CD4-positive, alpha-beta memory T cell (primary cell): ENCODE measurements around the gene STPG1. TPM values are rescaled to one million over a fixed set of nuclear protein-coding genes. Genes with fewer than 3 reads are reported as not detected.

Experiments used
- CTCF ChIA-PET: fragments of 350-600 bp; sonication (Branson Sonifier 250); formaldehyde crosslinking; loops from one replicate; lab custom pipeline; 2021; ENCODE audit warnings: inconsistent platforms; ENCODE audit not compliant: partially characterized antibody; lab: Charles Lee
- POLR2A ChIA-PET: fragments of 350-600 bp; sonication (Branson Sonifier 250); formaldehyde crosslinking; loops from one replicate; lab custom pipeline; 2021; ENCODE audit not compliant: partially characterized antibody; lab: Charles Lee
- DNase-seq, 5 donors: peaks; one replicate each; pipeline versions ENCODE4 v3.0.0 to v3.0.0-alpha.2; 2020 to 2022; ENCODE audit warnings: mixed read lengths in 1 of 5
- H3K27ac ChIP-seq: one replicate; pipeline ENCODE4 v1.7.0; 2013; ENCODE audit warnings: low read depth, low read length
- H3K27me3 ChIP-seq: 2 replicates; pipeline ENCODE4 v1.7.0; 2013; ENCODE audit warnings: mild to moderate bottlenecking, low read length, moderate library complexity; ENCODE audit not compliant: insufficient read depth
- H3K36me3 ChIP-seq: 2 replicates; pipeline ENCODE4 v1.7.0; 2013; ENCODE audit warnings: mild to moderate bottlenecking, low read length, moderate library complexity; ENCODE audit not compliant: insufficient read depth
- H3K4me1 ChIP-seq: 2 replicates; pipeline ENCODE4 v1.7.0; 2013; ENCODE audit warnings: mild to moderate bottlenecking, low read length, moderate library complexity; ENCODE audit not compliant: insufficient read depth
- H3K4me3 ChIP-seq, 2 donors: one replicate each; pipeline ENCODE4 v1.7.0; 2013; ENCODE audit warnings: low read length in 2 of 2, mild to moderate bottlenecking in 1 of 2
- H3K9me3 ChIP-seq, 2 donors: one replicate each; pipeline ENCODE4 v1.7.0; 2013; ENCODE audit warnings: low read length in 2 of 2, control low read depth in 1 of 2; ENCODE audit not compliant: control insufficient read depth in 1 of 2
- H3K27ac Mint-ChIP-seq, 7 donors: one replicate each; pipeline ENCODE4 v1.8.0; 2020 to 2021; ENCODE audit warnings: mixed read lengths in 7 of 7, mild to moderate bottlenecking in 6 of 7, inconsistent platforms in 3 of 7, moderate library complexity in 3 of 7
- H3K27me3 Mint-ChIP-seq, 2 donors: one replicate each; pipeline ENCODE4 v1.8.0; 2020 to 2021; ENCODE audit warnings: mixed read lengths in 2 of 2
- H3K36me3 Mint-ChIP-seq, 2 donors: one replicate each; pipeline ENCODE4 v1.8.0; 2020 to 2021; ENCODE audit warnings: mixed read lengths in 2 of 2, inconsistent platforms in 1 of 2, mild to moderate bottlenecking in 1 of 2
- H3K4me1 Mint-ChIP-seq, 4 donors: one replicate each; pipeline ENCODE4 v1.8.0; 2020 to 2021; ENCODE audit warnings: mixed read lengths in 4 of 4, mild to moderate bottlenecking in 1 of 4
- H3K4me3 Mint-ChIP-seq, 8 donors: one replicate each; pipeline ENCODE4 v1.8.0; 2020 to 2021; ENCODE audit warnings: mixed read lengths in 8 of 8, mild to moderate bottlenecking in 7 of 8, moderate library complexity in 6 of 8, inconsistent platforms in 3 of 8
- H3K9me3 Mint-ChIP-seq, 8 donors: one replicate each; pipeline ENCODE4 v1.8.0; 2020 to 2021; ENCODE audit warnings: mixed read lengths in 8 of 8, mild to moderate bottlenecking in 5 of 8, inconsistent platforms in 3 of 8, moderate library complexity in 1 of 8
- intact Hi-C: fragments of 100-400 bp; cut with micrococcal nuclease; formaldehyde crosslinking; loops from one replicate; pipeline ENCODE4 v1.15.1; 2023
- polyA plus RNA-seq, 2 donors: library from polyadenylated mRNA; unstranded; fragments of 300-500 nt; fragmentation: Illumina TruSeq; gene quantifications; one replicate each; pipeline ENCODE4 v1.2.3, GENCODE V29; 2021
- total RNA-seq, 2 experiments: library from RNA; stranded (reverse); gene quantifications; one replicate each; pipeline ENCODE4 v1.2.3, GENCODE V29; 2021

The STPG1 gene
- total and polyA plus RNA-seq, 4 experiments from 2014 or later, result 3.1 to 4.9 (median 3.8) TPM

DNA sequence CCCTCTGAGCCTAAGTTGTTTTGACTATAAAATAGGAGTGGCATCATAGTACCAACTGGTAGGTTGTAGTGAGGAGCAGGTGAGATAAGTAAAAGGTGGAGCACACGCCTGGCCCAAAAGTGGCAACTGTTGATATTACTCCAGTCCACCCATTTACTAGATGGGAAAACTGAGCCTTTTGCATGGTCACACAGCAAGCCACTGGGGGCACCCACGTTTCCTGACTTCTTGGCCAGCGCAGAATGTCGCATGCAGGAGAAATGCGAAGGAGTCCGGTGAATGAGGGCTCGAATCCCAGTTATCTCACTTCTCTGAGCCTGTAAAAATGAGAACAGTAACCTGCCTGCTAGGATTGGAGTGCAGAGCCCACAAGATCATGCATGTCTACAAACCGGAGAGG, 73.6 kb downstream of the STPG1 start:
- Mint-ChIP-seq H3K27ac (no peak overlapping the region), H3K27me3 (peaks cover 0 to 4% of the 10 kb centered on the region in 2 donors), H3K4me1 (no peaks in the 10 kb centered on the region), H3K36me3 (no peaks in the 10 kb centered on the region), H3K4me3 (no peak overlapping the region), H3K9me3 (no peaks in the 10 kb centered on the region)
- Histone ChIP-seq H3K27ac (no peak overlapping the region), H3K27me3 (peaks cover 4% of the 10 kb centered on the region), H3K36me3 (no peaks in the 10 kb centered on the region), H3K9me3 (no peaks in the 10 kb centered on the region), H3K4me3 (no peak overlapping the region), H3K4me1 (no peaks in the 10 kb centered on the region)
- no peak for DNase-seq
- ChIA-PET CTCF (no interaction called here), POLR2A (no interaction called here)
- intact Hi-C loops, result no loop called here

DNA sequence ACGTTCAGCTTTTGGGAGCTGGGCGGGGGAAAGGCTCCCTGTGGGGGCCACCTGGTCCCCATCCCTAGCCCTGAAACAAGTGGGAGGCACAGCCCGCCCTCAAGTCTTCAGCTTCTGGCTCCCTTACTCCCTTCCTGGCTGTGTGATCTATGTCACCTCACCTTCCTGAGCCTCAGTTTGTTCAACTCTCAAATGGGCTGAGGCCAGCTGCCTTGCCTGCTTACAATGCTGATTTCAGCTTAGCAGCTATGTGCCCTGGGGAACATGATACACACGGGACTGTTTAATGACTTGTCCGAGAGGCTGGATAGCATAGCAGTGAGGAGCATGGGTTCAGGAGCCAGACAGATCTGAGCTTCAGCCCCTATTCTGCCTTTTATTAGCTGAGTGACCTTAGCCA, 75.1 kb downstream of the STPG1 start:
- intact Hi-C loops, result no loop called here
- no peak overlapping the region for H3K27ac ChIP-seq
- H3K36me3 Mint-ChIP-seq, result no peaks in the 10 kb centered on the region
- H3K27ac Mint-ChIP-seq, result no peak overlapping the region
- no peaks in the 10 kb centered on the region for H3K9me3 ChIP-seq
- POLR2A ChIA-PET, result no interaction called here
- H3K4me3 Mint-ChIP-seq, result no peak overlapping the region
- CTCF ChIA-PET, result interaction anchor here (1.6 kb wide), 1 partner anchor 53 kb away, joined by 4 read pairs; no protein-coding TSS in a partner anchor
- H3K4me1 ChIP-seq, result no peaks in the 10 kb centered on the region
- H3K27me3 ChIP-seq, result peaks cover 2% of the 10 kb centered on the region
- no peaks in the 10 kb centered on the region for H3K36me3 ChIP-seq
- no peak for DNase-seq
- no peaks in the 10 kb centered on the region for H3K9me3 Mint-ChIP-seq
- H3K4me3 ChIP-seq, result no peak overlapping the region
- peaks cover 0 to 4% of the 10 kb centered on the region in 2 donors for H3K27me3 Mint-ChIP-seq
- H3K4me1 Mint-ChIP-seq, result no peaks in the 10 kb centered on the region

DNA sequence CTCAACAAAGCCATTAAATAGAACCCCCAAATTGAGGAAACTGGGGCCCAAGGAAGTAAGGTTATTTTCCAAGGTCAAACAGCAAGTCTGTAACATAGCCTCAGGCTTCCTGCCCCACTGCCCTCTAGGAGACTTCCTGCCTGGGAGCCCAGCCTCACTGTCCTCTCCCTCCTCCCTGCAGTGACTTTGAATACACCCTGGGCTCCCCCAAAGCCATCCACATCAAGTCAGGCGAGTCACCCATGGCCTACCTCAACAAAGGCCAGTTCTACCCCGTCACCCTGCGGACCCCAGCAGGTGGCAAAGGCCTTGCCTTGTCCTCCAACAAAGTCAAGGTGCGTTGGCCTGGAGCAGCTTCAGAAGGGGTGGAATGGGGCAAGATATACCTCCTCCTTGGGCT, 76.1 kb downstream of the STPG1 start:
- Histone ChIP-seq H3K9me3 (no peaks in the 10 kb centered on the region), H3K4me1 (no peaks in the 10 kb centered on the region), H3K27ac (no peak overlapping the region), H3K4me3 (no peak overlapping the region), H3K36me3 (no peaks in the 10 kb centered on the region), H3K27me3 (no peaks in the 10 kb centered on the region)
- no peaks in the 10 kb centered on the region for H3K9me3 Mint-ChIP-seq
- peaks cover 0 to 4% of the 10 kb centered on the region in 2 donors for H3K27me3 Mint-ChIP-seq
- no peaks in the 10 kb centered on the region for H3K4me1 Mint-ChIP-seq
- H3K36me3 Mint-ChIP-seq, result no peaks in the 10 kb centered on the region
- H3K27ac Mint-ChIP-seq, result no peak overlapping the region
- no peak overlapping the region for H3K4me3 Mint-ChIP-seq
- ChIA-PET CTCF (interaction anchor here (1.6 kb wide), 1 partner anchor 54 kb away, joined by 4 read pairs; no protein-coding TSS in a partner anchor), POLR2A (no interaction called here)
- DNase-seq, result no peak
- intact Hi-C loops, result no loop called here

DNA sequence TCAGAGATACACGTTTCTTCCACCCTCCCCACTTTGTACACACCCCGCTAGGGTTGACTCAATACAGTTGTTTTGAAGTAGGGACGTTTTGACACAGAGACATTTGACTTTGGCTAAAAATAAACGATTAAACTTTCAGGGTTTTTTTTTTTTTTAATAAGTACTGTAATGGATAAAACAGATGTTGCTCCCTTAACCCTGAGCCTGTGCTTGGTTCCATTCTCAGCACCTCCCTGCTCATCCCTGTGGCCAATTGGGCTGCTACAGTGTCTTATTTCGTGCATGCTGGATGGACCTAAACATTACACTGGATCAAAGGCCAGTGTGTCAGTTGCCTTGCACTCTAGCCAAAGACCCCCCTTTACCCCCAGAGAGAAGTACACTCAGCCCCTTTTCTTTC, 77.5 kb downstream of the STPG1 start:
- Histone ChIP-seq H3K4me3 (no peak overlapping the region), H3K27me3 (no peaks in the 10 kb centered on the region), H3K36me3 (no peaks in the 10 kb centered on the region), H3K9me3 (no peaks in the 10 kb centered on the region), H3K4me1 (no peaks in the 10 kb centered on the region), H3K27ac (no peak overlapping the region)
- H3K27ac Mint-ChIP-seq, result no peak overlapping the region
- peaks cover 0 to 4% of the 10 kb centered on the region in 2 donors for H3K27me3 Mint-ChIP-seq
- H3K36me3 Mint-ChIP-seq, result no peaks in the 10 kb centered on the region
- no peaks in the 10 kb centered on the region for H3K9me3 Mint-ChIP-seq
- intact Hi-C loops, result no loop called here
- no peaks in the 10 kb centered on the region for H3K4me1 Mint-ChIP-seq
- CTCF ChIA-PET, result interaction anchor here (0.6 kb wide), 1 partner anchor 334 kb away, joined by 3 read pairs; no protein-coding TSS in a partner anchor
- DNase-seq, result no peak
- no peak overlapping the region for H3K4me3 Mint-ChIP-seq
- POLR2A ChIA-PET, result no interaction called here

DNA sequence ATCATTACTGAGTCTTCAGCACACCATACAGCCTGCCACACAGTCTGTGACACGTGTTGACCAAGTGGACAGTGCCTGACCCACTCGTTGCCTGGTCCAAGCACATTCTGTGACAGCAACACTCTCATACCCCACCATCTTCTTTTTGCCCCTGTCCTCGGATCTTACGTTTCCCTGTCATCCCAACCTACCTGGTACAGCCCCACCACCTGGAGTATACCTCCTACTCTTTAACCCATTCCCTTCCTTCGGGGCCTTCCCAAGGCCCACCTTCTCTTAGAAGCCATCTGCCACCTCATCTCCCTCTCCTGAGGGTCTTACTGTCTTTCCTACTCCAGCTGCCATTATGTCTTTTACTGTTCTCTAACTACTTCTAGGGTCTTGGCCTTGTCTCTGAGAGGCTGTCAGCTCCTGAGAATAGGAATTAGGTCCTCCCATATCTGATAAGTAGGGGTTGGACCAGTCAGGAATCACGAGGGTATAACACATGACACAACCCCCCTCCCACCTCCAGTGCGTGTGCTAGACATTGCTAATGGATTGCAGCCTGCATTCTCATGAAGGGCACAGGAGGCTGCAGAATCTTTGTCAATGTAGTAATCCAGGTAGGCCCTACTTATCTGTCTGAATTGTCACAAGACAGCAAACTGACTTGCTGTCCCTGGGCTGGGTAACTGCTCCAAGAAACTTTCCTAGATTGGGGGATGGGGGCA, 81.5 kb downstream of the STPG1 start:
- no peaks in the 10 kb centered on the region for H3K4me1 Mint-ChIP-seq
- no peaks in the 10 kb centered on the region for H3K9me3 Mint-ChIP-seq
- intact Hi-C loops, result no loop called here
- Histone ChIP-seq H3K4me3 (no peak overlapping the region), H3K36me3 (no peaks in the 10 kb centered on the region), H3K27me3 (no peaks in the 10 kb centered on the region), H3K4me1 (no peaks in the 10 kb centered on the region), H3K27ac (no peak overlapping the region), H3K9me3 (no peaks in the 10 kb centered on the region)
- H3K27ac Mint-ChIP-seq, result no peak overlapping the region
- H3K4me3 Mint-ChIP-seq, result no peak overlapping the region
- DNase-seq, result no peak
- CTCF ChIA-PET, result no interaction called here
- POLR2A ChIA-PET, result no interaction called here
- H3K36me3 Mint-ChIP-seq, result no peaks in the 10 kb centered on the region
- H3K27me3 Mint-ChIP-seq, result peaks cover 0 to 4% of the 10 kb centered on the region in 2 donors

DNA sequence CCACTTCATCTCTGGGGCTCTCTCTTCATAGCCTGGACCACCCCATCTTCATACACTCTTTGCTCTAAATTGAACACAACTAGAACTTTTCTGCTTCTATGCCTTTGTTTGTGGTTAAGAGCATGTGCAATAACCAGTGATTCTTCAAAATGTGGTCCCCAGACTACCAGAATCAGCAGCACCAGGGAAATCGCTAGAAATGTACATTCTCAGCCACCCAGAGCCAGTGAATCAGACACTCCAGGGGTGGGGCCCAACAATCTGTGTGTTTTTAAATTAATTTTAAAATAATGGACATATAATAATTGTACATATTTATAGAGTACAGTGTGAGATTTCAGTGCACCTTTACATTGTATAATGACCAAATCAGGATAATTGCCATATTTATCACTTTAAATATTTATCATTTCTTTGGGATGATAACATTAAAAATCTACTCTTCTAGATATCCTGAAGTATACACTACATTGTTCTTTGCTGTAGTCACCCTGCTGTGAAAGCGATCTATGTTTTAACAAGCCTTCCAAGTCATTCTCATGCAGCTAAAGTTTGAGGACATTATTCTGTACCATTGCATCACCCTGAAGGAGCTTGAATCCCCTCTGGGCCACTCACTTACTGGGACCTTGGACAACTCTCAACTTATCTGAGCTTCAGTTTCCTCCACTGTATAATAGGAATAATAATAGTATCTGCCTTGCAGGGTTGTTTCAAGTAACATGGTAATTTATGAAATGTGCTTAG, 83.6 kb downstream of the STPG1 start:
- Mint-ChIP-seq H3K4me3 (no peak overlapping the region), H3K27me3 (no peaks in the 10 kb centered on the region), H3K27ac (no peak overlapping the region), H3K4me1 (peaks cover 0 to 2% (median 0%) of the 10 kb centered on the region in 4 donors), H3K9me3 (no peaks in the 10 kb centered on the region), H3K36me3 (no peaks in the 10 kb centered on the region)
- ChIA-PET POLR2A (no interaction called here), CTCF (interaction anchor here (1.5 kb wide), 1 partner anchor 8 kb away, joined by 5 read pairs; no protein-coding TSS in a partner anchor)
- Histone ChIP-seq H3K4me1 (no peaks in the 10 kb centered on the region), H3K36me3 (no peaks in the 10 kb centered on the region), H3K27me3 (no peaks in the 10 kb centered on the region), H3K4me3 (no peak overlapping the region), H3K27ac (no peak overlapping the region), H3K9me3 (no peaks in the 10 kb centered on the region)
- intact Hi-C loops, result loop anchor here (10.0 kb wide), 1 partner anchor 125 kb away; no protein-coding TSS in a partner anchor
- no peak for DNase-seq

DNA sequence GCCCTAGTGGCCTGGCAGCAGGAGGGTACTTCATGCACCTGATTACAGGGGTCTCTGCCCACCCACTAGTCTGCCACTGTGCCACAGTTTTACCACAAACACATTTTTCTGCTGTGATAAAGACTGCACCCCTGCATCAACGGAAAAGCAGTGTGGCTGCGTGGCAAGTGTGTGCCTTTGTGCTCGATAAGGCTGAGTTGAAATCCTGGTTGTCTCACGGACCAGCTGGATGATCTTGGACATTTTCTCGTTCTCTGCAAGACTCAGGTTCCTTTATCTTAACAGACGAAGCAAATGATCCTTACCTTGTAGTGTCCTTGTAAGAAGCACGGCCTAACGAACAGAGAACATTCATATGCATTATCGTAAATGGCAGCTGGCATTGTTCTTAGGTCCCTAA, 84.3 kb downstream of the STPG1 start:
- CTCF ChIA-PET, result no interaction called here
- POLR2A ChIA-PET, result no interaction called here
- no peak overlapping the region for H3K4me3 ChIP-seq
- intact Hi-C loops, result loop anchor here (10.0 kb wide), 1 partner anchor 125 kb away; no protein-coding TSS in a partner anchor
- DNase-seq, result no peak
- Mint-ChIP-seq H3K4me3 (no peak overlapping the region), H3K9me3 (no peaks in the 10 kb centered on the region), H3K27ac (no peak overlapping the region), H3K36me3 (no peaks in the 10 kb centered on the region), H3K27me3 (no peaks in the 10 kb centered on the region), H3K4me1 (peaks cover 0 to 2% (median 0%) of the 10 kb centered on the region in 4 donors)
- no peaks in the 10 kb centered on the region for H3K9me3 ChIP-seq
- no peaks in the 10 kb centered on the region for H3K27me3 ChIP-seq
- no peak overlapping the region for H3K27ac ChIP-seq
- no peaks in the 10 kb centered on the region for H3K36me3 ChIP-seq
- no peaks in the 10 kb centered on the region for H3K4me1 ChIP-seq
